ENCODE measurements around the gene BMP7.

DNA sequence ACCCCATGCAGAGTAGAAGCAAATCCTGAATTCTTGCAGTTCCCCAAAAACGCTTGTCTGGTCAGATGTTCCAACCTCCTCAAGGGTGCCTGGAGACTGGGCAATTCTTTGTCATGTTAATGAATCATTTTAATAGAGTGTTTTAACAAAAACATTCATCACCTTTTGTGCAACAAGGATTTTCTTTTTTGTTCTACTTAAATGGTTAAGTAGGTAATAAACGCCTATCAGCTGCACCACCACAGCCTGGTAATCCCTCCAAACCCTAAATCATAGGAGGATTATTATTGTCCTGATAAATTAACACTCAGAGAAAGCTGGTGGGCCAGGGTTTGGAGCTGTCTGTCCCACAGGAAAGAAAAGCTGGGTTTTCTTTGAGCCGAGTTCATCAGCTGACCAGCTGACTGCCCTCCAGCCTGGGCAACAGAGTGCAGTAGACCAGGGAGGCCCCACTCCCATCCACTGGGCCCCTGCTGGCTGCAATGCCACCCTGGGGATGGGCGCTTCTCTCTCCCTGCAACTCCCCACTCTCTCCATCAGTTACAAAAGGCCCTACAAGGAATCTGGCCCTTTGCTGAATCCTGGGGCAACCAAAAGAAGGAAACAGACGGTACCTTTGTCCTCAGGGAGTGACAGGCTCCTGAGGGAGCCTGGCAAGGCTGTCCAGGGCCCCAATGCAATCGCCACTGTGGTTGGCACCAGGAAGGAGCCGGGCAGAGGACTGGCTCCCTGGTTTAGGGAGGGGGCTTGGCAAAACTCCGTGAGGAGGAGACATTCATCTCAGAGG lies 23.1 kb upstream of the BMP7 start:
- TF ChIP-seq SPI1 (IDR thresholded peaks at IDR 0.05; ENCODE audit: low read depth, low read length) (no peak), POLR2AphosphoS5 (IDR thresholded peaks at IDR 0.05; ENCODE audit: low read depth, low read length) (no peak), POLR2A (IDR thresholded peaks at IDR 0.05; ENCODE audit: low read depth, low read length) (no peak)

Measured in GM12891 (cell line).